Measurements from ENCODE around the gene RPL7A.
"Not testable (repeated sequence)": the region's sequence is repeated elsewhere in the genome, so short reads cannot be mapped to it uniquely, and the experiment has no call there.

RPL7A gene

GRCh38 chr9:133327834-133328484 is 20.1 kb upstream of the RPL7A start:
- DNase-seq (ENCODE audit: low spot score): no peak

GRCh38 chr9:133329306-133330156 is 18.5 kb upstream of the RPL7A start:
- DNase-seq (ENCODE audit: low spot score): not testable (repeated sequence)

GRCh38 chr9:133331221-133331620 is 16.8 kb upstream of the RPL7A start:
- no peak for DNase-seq (ENCODE audit: low spot score)

GRCh38 chr9:133331641-133332380 is 16.2 kb upstream of the RPL7A start:
- DNase-seq (ENCODE audit: low spot score): no peak

- DNase-seq (ENCODE audit: low spot score): no peak
Measured at GRCh38 chr9:133332381-133332730, 15.7 kb upstream of the RPL7A start.

- no peak for DNase-seq (ENCODE audit: low spot score)
Measured at GRCh38 chr9:133333011-133333410, 15.0 kb upstream of the RPL7A start.

- DNase-seq (ENCODE audit: low spot score): no peak
Measured at GRCh38 chr9:133333566-133333965, 14.5 kb upstream of the RPL7A start.

GRCh38 chr9:133334161-133334560 is 13.9 kb upstream of the RPL7A start:
- no peak for DNase-seq (ENCODE audit: low spot score)

GRCh38 chr9:133334888-133335287 is 13.1 kb upstream of the RPL7A start:
- not testable (repeated sequence) for DNase-seq (ENCODE audit: low spot score)

- peak; percentile 96 for DNase-seq (ENCODE audit: low spot score)
Measured at GRCh38 chr9:133335924-133336811, 11.8 kb upstream of the RPL7A start, which contains the start of gene SURF6. Gene SURF6 (minus strand): TSS chr9:133336188. CDS start chr9:133336132, 56 bp downstream.

GRCh38 chr9:133339641-133340040 is 8.4 kb upstream of the RPL7A start:
- no peak for DNase-seq (ENCODE audit: low spot score)

GRCh38 chr9:133340256-133340655 is 7.8 kb upstream of the RPL7A start:
- DNase-seq (ENCODE audit: low spot score): no peak

GRCh38 chr9:133340916-133341315 is 7.1 kb upstream of the RPL7A start:
- DNase-seq (ENCODE audit: low spot score): no peak

GRCh38 chr9:133341369-133342068 is 6.5 kb upstream of the RPL7A start:
- no peak for DNase-seq (ENCODE audit: low spot score)

GRCh38 chr9:133342069-133342406 is 6.0 kb upstream of the RPL7A start:
- DNase-seq (ENCODE audit: low spot score): no peak

GRCh38 chr9:133342570-133342969 is 5.4 kb upstream of the RPL7A start:
- DNase-seq (ENCODE audit: low spot score): no peak

- DNase-seq (ENCODE audit: low spot score): no peak
Measured at GRCh38 chr9:133344071-133344470, 3.9 kb upstream of the RPL7A start.

- no peak for DNase-seq (ENCODE audit: low spot score)
Measured at GRCh38 chr9:133344979-133345378, 3.0 kb upstream of the RPL7A start.

GRCh38 chr9:133345596-133345995 is 2.4 kb upstream of the RPL7A start:
- no peak for DNase-seq (ENCODE audit: low spot score)

- DNase-seq (ENCODE audit: low spot score): no peak
Measured at GRCh38 chr9:133346021-133346785, 1.8 kb upstream of the RPL7A start.
